Posterior cingulate gyrus (tissue), 11 donors: ENCODE results near the gene KCNAB1.

Source experiments
- DNase-seq, 10 donors: peaks; one replicate each; pipeline versions ENCODE4 v3.0.0 to v3.0.0-alpha.2; 2020 to 2021; ENCODE audit warnings: mixed read lengths in 3 of 10
- intact Hi-C: fragments of 100-400 bp; cut with DNase I; formaldehyde crosslinking; loops from one replicate; pipeline ENCODE4 v1.15.1; 2023

The KCNAB1 gene

DNA sequence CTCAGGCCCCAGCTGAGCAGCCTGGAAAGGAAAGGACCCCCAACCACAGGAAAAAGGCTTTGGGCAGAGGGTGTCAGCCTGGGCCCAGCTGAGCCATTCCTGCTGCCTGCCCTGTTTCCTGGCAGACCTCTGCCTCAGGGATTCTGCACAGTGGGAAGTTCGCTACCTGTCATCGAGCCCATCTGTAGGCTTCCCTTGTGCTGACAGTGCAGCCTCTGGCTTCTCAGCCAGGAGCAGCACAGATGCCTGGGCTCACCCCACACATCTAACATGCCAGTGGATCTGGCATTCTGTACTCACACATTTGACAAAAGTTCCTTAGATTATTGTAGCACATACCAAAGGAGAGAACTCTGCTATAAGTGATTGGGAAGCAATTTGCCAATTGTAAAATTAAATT, 232.3 kb downstream of the KCNAB1 start:
- intact Hi-C loops = no loop called here
- peak in 3 of 10 donors; percentile 16 to 89 (median 61) for DNase-seq

DNA sequence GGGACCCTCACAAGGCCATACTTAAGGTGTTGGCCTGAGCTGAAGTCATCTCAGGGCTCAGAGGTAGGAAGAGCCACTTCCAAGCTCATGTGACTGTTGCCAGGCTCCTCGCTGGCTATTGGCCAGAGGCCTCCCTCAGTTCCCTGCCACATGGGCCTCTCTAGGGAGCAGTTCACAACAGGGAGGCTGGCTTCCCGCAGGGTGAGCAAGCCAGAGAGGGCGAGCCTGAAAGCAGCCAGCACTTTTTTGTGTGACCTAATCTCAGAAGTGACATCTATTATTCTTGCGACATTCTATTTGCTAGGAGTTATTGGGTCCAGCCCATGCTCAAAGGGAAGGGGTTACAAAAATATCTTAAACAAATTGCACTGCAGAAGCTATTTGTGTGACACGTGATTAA, 233.2 kb downstream of the KCNAB1 start:
- DNase-seq = peak in 1 of 10 donors; percentile 45
- intact Hi-C loops = no loop called here

DNA sequence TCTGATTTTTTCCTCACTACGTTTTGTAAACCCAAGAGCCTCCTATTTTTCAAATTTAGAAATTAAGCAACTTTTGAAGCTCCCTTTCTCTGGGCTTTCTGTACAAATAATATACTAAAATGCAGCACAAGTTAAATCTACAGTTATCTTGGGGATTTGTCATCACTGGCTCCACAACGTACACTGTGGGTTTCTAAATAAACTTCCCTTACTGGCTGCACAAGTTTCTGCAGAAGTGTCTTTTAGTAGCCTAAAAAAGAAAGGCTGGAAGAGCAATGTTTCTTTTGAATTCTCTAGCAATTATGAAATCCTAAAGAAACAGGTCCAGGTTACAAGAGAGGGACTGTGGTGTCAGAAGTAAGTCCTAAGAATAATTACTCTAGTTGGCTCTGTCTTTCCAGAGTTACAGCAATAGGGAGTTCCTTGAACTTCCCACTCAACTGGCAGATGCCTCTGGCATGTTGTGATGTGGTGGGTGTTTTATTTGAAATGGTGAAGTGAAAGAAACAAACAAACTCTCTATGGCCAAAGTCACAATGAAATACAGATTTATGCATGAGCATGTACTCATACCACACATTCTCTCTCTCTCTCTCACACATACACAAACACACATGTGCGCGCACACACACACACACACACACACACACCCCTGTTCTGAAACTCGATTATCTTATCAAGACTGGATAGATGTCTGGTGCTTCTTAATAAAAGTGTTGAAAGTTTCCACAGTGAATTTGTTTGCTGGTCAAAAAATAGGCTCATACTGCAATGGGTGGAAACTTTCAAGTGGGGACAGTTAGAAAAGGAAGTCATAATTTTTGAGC, 236.4 kb downstream of the KCNAB1 start:
- intact Hi-C loops = no loop called here
- no peak for DNase-seq

DNA sequence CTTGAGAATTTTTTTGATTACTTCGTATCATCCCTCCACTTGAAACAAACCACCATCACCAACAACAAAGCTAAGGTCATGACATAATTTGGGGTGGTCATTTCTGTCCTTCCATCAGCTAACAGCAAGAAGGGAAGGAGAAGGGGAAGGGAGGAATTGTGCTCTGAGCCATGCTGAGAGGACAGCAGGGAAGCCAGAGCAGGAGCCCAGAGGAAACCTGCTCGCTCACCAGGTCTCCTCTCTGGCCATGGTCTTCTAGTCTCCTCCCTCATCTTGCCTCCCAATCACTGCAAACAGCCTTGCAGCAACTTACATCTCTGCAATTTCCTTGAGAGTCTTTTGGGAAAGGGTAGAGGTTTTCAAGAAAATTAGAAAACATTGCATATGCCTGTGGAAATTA, 237.9 kb downstream of the KCNAB1 start:
- DNase-seq = no peak
- intact Hi-C loops = no loop called here

DNA sequence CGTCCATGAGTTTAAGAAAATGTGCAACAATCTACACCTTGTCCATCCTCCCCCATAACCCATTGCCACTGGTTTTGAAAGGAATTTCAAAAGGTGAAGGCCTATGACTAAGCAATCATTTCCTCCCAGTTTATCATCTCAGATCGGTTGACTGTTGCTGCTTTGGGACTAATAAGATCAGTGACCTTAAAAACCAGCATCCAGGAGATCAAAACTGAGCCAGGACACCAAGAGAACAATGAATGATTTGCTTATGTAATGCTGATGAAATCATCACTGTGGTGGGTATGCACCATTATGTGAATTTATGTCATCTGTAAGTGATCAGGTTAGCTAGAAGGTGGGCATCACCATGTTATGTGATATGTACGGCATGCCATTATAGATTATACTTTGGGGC, 239.0 kb downstream of the KCNAB1 start:
- intact Hi-C loops = no loop called here
- DNase-seq = no peak

DNA sequence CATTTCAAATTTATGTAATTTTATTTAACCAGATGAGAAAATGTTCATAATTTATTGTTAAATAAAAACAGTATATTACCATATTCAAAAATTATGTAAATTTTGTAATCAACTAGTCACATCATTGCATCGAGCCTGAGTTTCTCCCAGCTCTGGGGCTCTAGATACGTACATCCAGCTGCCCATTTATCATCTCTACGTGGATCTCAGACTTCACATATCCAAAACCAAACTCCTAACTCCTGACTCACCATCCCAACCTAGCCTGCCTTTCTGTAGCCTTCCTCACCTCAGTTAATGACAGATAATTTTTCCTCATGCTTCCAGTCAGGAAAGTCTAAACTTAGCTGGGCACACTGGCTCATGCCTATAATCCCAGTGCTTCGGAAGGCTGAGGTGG, 239.7 kb downstream of the KCNAB1 start:
- intact Hi-C loops = no loop called here
- no peak for DNase-seq

DNA sequence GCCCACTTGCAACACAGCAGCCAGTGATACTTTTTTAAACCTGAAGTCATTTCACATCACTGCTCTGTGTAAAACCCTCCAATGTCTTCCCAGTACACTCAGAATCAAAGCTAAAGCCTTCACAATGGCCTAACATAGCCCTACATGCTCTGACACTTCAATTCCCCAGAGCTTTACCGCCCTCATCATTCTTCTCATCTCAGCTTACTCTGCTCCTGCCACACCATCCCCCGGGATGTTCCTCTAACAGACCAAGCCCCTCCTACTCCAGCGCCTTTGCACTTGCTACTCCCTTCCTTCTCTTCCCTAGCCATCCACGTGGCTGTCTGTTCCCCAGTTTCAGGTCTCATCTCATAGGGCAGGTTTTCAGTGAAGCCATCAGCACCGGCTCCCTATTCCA, 240.6 kb downstream of the KCNAB1 start:
- DNase-seq = no peak
- intact Hi-C loops = no loop called here

DNA sequence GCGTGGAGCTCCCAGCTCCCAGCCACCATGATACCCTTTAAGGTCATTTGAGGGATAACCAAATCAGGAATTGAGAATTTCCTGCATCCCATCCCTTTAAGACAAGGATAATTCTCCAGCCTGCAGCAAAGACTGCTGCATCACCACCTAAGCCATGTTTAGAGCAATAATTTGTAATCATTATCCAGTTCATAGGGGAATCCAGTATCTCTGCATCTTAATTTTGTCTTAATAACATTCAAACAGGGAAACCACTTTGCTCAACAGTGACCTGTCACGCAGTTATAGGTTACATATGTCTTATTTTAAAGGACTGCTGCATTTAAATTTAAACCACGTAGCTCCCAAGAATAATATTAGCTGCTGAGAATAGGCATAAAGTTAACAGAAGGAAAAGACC, 246.2 kb downstream of the KCNAB1 start:
- DNase-seq = no peak
- intact Hi-C loops = no loop called here

DNA sequence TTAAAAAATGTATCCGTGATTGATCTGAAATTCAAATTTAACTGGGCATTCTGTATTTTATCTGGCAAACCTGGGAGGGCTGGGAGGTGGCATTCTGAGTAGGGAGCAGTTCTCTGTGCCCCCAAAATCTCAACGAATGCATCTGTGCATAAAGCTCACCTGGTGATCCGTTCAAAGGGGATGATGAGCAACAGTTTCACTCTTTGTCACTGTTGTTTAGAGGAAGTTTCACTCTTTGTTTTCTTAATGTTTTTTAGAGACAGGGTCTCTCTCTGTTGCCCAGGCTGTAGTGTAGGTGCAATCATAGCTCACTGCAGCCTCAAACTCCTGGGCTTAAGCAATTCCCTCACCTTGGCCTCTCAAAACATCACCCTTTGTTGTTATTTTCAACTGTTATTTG, 247.8 kb downstream of the KCNAB1 start:
- DNase-seq = no peak
- intact Hi-C loops = no loop called here

DNA sequence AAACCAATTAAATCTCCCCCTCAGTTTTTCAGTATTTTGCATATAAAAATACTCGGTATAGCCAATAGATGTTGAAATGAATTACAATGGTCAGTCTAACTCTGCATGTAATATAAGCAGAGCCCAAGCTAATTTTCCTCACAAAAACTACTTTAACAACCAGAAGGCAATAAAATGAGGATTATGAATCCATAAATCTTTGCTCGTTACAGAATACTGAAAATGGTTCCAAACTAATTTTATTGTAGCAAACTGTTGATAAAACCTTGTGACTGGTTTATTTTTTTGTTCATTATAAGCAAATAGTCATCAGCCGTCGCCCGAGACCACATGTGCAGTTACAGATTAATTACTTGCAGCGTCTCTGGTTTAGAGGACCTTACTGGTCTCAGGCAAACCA, 251.3 kb downstream of the KCNAB1 start:
- intact Hi-C loops = no loop called here
- no peak for DNase-seq

DNA sequence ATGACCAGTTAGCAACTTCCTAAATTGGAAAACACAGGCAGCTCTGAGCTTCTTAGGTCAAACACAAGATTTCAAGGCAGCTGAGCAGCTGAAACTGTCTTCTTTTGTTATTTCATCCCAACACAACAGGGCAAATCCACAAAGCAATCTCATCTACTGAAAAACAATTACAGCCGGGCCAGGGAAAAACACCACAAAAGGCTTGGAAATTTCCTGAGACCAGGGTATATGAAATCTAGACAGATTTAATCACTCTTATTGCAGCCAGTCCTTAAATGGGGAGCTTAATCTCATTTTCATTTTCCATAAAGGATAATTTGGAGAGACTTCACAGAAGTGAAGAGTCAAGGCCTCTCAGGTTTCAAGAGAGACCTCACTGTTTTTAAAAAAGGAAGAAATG, 252.7 kb downstream of the KCNAB1 start:
- intact Hi-C loops = no loop called here
- DNase-seq = no peak

DNA sequence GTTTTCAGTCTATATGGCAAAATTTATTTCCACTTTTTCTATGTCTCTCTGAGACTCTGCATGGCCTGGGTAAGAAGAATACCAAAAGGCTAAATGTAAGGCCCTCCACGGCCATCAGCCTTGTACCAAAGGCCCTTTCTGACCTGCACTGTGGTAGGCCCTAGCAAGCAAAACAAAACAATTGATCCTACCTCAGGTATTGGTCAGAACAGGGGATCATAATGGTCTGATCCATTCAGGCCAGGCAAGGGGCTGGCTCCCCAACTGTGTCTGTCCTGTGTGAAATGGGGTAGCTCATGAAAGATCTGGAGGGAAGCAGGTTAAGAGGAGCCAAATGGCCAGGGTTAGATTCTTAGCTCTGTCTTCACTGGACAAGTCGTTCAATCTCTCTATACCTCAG, 253.3 kb downstream of the KCNAB1 start:
- intact Hi-C loops = no loop called here
- no peak for DNase-seq

DNA sequence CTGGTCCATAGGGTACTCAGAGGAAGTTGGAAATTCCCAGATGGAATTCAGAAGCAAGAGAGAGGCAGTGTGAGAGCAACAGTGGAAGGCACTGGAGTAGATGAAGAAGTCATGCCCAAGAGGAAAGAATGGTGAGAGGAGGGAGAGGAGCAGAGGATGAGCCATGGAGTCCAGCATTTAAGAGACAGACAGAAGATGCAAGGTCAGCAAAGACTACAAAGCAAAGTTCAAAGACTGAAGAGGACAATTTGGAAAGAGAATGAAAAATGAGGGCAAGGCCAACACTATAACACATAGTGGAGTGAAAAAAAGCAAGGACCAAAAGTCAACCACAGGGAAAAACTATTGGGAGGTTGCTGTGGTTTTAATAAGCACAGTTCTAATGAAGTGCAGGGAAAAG, 255.8 kb downstream of the KCNAB1 start:
- DNase-seq = no peak
- intact Hi-C loops = no loop called here

DNA sequence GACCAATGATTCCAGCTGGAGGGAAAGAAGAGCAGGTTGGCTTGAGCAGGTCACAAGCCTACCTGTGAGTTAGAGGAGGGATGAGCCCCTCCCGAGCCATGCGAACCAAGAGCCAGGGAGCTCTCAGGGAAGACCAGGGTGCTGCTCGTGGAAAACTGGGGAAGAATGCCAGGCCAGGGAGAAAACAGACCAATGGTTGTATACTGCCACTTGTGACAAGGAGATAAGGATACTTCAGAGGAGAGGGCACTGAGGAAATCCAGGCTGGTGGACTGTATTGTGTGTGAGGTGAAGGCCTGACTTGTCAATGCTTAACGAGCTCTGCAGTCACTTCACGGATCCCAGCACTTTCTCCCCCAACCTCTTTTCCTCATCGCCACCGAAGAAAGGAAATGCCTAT, 256.9 kb downstream of the KCNAB1 start:
- intact Hi-C loops = no loop called here
- no peak for DNase-seq

DNA sequence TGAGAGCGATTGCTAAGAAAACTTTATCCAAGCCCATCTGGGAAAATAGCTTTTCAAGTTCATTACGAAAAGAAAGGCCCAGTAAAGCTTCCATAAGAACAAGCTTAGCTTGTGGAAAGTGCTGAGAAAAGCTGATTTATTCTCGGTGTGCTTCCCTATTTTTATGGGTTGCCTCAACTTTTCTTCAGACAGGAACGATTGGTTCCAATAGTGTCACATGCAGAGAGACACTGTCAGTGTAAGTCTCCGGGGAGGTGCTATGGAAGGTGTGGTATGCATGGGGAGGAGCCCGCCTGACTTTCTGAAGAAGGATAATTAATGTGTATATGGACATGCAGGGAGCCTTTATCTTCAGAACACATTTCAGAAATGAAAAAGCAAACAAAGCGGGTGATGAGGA, 257.3 kb downstream of the KCNAB1 start:
- no peak for DNase-seq
- intact Hi-C loops = no loop called here

DNA sequence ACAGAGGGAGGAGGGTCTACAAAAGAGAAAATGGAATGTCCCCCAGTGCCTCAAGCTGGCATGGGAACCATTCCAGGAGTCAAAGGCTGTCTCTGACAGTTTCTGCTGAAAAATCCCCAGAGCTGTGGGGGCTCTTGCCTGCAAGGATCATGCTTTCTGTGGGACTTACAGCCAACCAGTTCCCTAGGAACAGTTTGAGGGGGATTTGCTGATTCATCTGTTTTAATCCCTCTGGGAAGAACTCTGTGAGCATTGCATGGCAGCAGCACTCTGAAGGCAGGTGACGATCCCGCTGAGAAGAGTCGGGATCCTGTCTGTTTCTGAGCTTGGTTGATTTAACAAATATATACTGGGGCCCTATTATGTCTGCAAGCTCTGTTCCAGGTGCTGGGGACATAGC, 258.5 kb downstream of the KCNAB1 start:
- no peak for DNase-seq
- intact Hi-C loops = no loop called here

DNA sequence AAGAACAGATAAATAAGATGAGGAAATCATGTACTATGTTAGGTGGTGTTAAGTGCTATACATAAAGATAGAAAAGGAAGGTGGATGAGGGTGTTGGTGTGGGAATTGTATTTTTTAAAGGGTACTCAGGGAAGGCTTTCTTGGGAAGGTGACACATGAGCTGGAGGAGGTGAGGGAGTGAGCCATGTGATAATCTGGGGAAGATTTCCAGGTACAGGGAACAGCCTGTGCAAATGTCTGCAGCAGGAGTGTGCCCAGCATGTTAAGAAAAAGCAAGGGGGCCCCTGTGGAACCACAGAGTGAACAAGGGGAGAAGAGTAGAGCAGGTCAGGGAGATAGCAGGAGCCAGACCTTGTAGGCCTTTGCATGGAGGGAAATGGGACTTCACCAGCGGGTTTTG, 258.9 kb downstream of the KCNAB1 start:
- DNase-seq = no peak
- intact Hi-C loops = no loop called here

DNA sequence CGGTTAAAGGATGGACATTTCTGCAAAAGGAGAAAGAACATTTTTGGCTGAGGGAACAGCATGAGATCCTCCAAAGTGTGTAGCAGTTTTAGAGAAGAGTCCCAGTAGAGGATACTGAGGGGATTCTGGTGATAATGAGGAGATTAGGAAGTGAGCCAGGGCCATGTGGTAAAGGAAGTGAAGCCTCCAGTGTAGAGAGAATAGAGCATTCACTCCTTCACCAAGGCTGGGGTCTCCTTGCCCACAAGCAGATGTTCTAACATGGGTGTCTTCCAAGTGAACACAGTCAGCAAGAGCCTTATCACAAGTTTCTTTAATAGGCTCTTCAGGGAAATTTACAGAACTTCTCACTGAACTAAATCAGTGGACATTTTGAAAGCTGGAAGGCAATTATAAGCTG, 260.9 kb downstream of the KCNAB1 start:
- DNase-seq = no peak
- intact Hi-C loops = no loop called here

DNA sequence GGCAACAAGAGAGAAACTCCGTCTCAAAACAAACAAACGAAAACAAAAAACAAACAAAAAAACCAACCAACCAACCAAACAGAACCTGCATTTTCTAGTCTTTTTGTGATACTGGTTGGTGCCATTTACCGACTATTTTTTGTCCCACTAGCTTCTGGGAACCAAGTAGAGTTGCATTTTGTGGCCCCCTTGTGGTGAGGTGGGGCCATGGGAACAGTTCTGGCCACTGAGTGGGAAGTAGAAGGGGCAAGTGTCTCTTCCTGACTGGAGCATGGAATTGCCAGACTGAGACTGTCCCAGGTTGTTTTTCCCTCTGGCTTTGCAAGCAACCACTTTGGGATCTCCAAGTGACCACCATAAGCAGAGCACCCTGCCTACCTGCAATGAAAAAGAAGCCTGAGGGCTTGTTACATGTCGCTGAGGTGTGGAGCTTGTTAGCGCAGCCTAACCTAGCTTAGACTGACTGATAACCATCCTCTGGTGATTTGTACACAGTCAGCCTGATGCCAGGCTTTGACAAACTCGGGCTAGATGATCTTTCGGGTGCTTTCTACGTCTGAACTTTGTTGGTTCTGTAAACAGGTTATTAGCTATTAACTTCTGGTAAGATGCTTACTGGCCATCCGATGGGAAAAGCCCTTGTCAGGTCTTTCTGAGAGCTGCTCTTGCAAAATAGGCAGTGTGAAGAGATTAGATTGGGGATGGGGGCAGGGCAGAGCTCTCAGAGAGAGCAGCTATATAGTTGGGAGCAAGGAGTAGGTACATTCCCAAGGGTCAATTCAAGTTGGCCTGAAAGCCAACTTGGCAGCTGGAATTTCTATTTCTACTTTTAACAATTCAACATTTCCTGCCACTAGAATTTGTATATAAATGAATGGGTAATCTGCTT, 262.3 kb downstream of the KCNAB1 start:
- peak in 1 of 10 donors; percentile 25 for DNase-seq
- intact Hi-C loops = no loop called here

DNA sequence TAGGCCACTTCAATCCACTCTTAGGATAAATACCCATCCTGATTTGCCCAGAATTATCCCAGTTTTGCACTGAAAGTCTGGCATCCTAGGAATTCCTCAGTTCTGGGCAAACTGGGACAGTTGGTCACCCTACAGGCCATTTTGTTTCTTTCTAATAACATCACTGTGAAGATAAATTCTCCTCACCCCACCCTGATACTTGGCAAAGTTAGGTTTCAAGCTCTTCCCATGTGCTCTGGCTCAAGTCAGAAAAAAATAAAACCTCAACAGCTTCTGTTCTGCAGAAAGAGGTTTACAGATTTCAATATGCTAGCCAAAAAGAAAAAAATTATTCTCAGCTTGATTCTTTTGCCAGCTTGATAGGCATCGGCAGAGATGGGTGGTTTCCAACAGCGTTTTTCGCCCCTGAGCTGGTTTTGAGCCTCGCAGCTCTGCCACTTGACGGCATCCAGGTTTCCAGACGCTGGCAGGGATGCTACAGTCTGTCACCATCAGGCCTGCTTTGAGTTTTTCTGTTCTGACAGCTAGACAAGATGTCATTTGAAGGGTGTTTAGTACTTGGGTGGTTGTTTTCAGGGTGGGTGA, 263.2 kb downstream of the KCNAB1 start:
- intact Hi-C loops = no loop called here
- peak in 5 of 10 donors; percentile 29 to 89 (median 39) for DNase-seq
